GM18498 (cell line): ENCODE data around the gene PIK3R1.
"Not testable (repeated sequence)": the region's sequence is repeated elsewhere in the genome, so short reads cannot be mapped to it uniquely, and the experiment has no call there.

Experiments
- ATAC-seq: cut with Tn5 transposase; IDR thresholded peaks from one replicate; pipeline ENCODE4 v1.9.1; 2021; ENCODE audit warnings: mild to moderate bottlenecking, moderate library complexity; ENCODE audit not compliant: unreplicated experiment

Gene PIK3R1

GRCh38 chr5:68192679-68193060 is 22.9 kb upstream of the PIK3R1 start:
- ATAC-seq = no peak

GRCh38 chr5:68193481-68194036 is 22.0 kb upstream of the PIK3R1 start:
- no peak for ATAC-seq

- ATAC-seq = no peak
These were observed 21.2 kb upstream of the PIK3R1 start for GRCh38 chr5:68194386-68194785.

- no peak for ATAC-seq
These were observed 20.4 kb upstream of the PIK3R1 start for GRCh38 chr5:68195137-68195536.

GRCh38 chr5:68196876-68197275 is 18.7 kb upstream of the PIK3R1 start:
- ATAC-seq = peak; percentile 98

- ATAC-seq = no peak
These were observed 15.3 kb upstream of the PIK3R1 start for GRCh38 chr5:68200288-68200687.

- not testable (repeated sequence) for ATAC-seq
These were observed 4.9 kb upstream of the PIK3R1 start for GRCh38 chr5:68210654-68211053.

- ATAC-seq = peak; percentile 21
These were observed 911 bp upstream of the PIK3R1 start for GRCh38 chr5:68214482-68215207.

GRCh38 chr5:68215898-68216244 is 315 bp downstream of the PIK3R1 start:
- ATAC-seq = peak; percentile 53

- ATAC-seq = peak; percentile 31
These were observed 890 bp downstream of the PIK3R1 start for GRCh38 chr5:68216245-68217046.

- ATAC-seq = no peak
These were observed 1.4 kb downstream of the PIK3R1 start for GRCh38 chr5:68217047-68217355.

GRCh38 chr5:68217528-68217927 is 2.0 kb downstream of the PIK3R1 start:
- ATAC-seq = no peak

GRCh38 chr5:68219161-68219816 is 3.7 kb downstream of the PIK3R1 start:
- ATAC-seq = no peak

GRCh38 chr5:68220260-68220659 is 4.7 kb downstream of the PIK3R1 start:
- no peak for ATAC-seq

- ATAC-seq = no peak
These were observed 5.4 kb downstream of the PIK3R1 start for GRCh38 chr5:68220914-68221313.

GRCh38 chr5:68221488-68221887 is 5.9 kb downstream of the PIK3R1 start:
- ATAC-seq = no peak

- no peak for ATAC-seq
These were observed 6.8 kb downstream of the PIK3R1 start for GRCh38 chr5:68222310-68222709.

GRCh38 chr5:68222824-68223354 is 7.3 kb downstream of the PIK3R1 start:
- no peak for ATAC-seq

- no peak for ATAC-seq
These were observed 8.3 kb downstream of the PIK3R1 start for GRCh38 chr5:68223904-68224303.

- no peak for ATAC-seq
These were observed 9.1 kb downstream of the PIK3R1 start for GRCh38 chr5:68224509-68225187.
